Stimulated activated CD4-positive, alpha-beta T cell treated with anti-CD3 and anti-CD28 coated beads, TNF-alpha, amount 100 ng/mL, for 4 hours (primary cell): Measurements from ENCODE around the gene HNRNPM.

ENCODE experiments used
- DNase-seq, 3 experiments: peaks; one replicate each; pipeline ENCODE4 v3.0.0-alpha.2; 2020; ENCODE audit warnings: low read depth in 3 of 3

Gene HNRNPM

DNA sequence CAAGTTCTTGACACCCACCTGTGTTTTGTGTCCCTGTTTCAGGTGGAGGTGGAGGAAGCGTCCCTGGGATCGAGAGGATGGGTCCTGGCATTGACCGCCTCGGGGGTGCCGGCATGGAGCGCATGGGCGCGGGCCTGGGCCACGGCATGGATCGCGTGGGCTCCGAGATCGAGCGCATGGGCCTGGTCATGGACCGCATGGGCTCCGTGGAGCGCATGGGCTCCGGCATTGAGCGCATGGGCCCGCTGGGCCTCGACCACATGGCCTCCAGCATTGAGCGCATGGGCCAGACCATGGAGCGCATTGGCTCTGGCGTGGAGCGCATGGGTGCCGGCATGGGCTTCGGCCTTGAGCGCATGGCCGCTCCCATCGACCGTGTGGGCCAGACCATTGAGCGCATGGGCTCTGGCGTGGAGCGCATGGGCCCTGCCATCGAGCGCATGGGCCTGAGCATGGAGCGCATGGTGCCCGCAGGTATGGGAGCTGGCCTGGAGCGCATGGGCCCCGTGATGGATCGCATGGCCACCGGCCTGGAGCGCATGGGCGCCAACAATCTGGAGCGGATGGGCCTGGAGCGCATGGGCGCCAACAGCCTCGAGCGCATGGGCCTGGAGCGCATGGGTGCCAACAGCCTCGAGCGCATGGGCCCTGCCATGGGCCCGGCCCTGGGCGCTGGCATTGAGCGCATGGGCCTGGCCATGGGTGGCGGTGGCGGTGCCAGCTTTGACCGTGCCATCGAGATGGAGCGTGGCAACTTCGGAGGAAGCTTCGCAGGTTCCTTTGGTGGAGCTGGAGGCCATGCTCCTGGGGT lies 41.0 kb downstream of the HNRNPM start:
- no peak for DNase-seq

DNA sequence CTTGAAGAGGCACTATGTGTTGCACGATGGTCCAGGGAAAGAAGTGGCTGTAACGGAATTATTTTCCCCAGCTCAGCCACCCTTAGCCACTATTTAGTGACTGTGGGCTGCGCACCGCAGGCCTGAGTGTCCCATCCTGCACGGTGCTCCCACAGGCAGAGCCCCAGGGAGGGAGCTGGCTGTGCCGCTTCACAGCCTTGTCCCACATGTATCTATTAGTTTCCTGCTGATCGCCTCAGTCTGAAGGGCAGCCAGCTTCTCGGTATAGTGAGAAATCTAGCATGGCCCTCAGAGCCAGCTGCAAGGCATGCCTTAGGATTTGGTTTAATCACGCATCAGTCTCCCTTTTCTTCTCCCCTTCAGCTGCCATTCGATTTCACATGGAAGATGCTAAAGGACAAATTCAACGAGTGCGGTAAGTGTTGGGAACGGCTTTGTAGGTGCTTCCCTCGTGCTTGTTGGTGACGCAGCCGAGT lies 41.9 kb downstream of the HNRNPM start:
- DNase-seq: no peak

DNA sequence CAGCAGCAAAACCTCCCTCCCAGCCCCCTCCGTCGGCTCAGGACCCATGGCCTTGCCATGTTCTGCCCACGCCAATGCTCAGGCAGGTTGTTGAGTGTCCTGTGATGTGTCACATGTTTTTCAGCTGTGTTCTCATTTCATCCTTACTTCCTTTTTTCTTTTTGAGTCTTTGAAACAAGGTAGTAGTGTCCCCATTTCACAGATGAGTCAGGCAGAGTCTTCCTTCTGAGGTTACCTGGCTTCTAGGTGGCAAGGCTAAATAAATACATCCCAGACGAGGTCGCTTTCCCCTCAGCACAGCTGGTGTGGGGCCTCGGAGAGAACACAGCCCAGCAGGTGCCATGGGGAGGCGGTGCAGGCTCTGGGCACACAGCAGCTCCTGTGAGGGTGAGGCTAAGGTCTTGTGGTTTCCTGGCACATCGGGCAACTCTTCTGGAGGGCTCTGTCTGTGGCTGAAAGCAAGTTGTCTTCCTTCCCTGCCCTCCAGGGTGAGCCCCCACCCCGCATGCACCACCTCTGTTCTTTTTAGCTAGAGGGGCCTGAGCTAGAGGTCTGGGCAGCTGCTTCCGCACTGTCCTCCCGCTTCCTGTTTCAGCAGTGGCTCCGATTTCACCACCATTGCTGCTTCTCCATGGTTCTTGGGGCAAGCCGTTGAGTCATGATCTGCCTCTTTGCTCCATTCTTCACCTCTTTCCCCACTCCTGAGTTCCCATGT lies 42.5 kb downstream of the HNRNPM start:
- DNase-seq: no peak

DNA sequence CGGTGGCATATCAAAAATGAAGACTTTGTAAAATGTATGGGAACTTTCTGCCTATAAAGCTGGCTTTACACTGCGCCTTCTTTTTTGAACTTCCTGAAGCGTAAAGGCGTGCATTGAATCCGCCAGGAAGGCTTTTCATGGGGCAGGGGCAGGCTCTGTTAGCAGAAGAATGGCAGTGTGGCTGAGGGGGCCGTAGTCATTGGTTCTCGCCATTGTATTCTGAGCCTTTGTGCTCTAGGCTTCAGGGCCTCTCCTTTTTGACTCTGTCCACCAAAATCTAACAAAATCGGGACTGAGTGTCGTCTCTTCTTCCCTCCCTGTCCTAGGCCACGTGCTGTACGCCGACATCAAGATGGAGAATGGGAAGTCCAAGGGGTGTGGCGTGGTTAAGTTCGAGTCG lies 43.6 kb downstream of the HNRNPM start:
- no peak for DNase-seq

DNA sequence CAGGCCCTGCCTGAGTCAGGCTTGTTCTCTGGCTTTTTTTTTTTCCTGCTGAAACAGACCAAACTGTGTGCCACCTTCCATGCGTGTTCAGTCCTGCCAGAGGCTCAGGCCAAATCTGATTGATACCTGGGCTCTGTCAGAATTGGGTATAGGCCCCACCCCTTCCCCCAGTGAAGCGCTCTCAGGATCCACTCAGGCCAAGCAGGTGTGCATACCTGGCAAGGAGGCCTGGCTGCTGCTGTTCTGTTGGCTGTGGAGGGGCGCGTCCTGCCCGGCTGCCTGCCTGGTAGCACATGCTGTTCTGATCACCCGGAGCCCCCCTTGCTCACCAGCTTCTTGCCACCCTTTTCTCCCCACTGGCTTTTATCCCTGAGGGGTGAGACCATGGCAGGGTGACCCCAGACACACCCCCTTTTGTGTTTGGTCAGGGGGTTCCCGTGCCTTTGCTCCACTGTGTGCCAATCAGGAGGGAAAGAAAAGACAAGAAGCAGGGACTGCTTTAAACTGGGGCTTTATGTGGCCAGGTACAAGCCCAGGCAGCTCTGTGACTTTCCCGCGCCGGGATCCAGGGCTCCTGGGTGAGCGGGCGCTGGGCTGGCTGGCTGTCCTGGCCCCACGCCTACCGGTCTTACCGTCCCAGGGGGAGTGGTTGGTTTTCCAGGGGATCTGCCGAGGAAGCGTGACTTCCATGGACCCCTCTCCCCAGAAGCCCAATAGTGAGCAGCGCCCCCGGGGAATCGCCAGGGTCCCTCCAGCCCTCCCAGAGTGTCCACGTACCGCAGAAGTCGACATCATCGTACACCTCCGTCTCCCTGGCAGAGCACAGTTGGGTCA lies 45.0 kb downstream of the HNRNPM start:
- no peak for DNase-seq

DNA sequence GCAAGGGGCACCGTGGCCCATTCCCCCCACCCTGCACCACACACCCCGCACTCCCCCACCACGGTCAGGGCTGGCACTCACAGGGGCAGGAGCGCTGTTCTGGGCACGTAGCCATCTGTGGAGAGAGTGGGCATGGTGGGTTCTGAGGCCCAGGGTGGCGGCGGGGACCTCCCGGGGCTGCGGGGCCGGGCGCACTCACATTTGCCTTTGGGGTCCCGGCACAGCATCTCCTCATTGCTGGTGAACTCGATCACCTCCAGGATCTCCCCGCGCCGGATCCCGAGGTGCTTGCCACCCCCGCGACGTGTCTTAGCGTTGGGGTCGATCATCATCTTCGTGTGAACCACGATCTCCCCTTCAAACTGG lies 45.6 kb downstream of the HNRNPM start:
- no peak for DNase-seq

DNA sequence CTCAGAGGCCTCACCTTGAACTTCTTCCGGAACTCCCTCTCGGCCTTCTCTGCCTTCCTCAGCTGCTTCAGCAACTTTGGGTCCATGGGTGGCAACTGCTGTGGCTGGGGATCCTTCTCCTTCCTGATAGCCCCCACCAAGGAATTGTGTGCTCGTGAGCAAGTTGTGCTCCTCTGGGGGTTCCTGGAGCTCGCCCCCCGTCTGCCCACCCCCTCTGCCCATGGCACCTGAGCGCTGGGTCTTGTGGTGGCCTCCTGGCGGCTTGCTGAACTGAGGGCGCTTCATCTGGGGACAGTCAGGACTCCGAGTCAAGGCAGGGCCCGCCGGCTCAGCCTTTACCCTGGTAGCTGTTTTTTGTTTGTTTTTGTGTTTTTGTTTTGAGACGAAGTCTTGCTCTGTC lies 46.1 kb downstream of the HNRNPM start:
- DNase-seq: no peak

DNA sequence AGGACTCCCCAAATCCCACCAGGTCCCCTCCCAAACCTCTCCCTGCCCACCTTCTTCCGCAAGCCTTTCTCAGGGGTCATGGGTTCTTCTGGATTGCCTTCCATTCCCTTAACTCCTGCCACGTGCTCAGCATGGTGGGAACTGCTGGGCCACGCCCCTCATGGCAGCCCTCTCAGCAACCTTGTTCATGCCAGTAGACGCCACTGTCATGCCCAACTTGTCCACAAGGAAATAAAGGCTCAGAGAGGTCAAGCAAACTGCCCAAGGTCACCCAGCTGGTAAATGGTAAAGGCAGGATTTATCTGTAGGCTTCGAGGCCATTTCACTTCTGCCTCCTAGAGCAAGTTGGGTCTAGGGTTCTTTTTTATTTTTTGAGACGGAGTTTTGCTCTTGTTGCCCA lies 46.8 kb downstream of the HNRNPM start:
- no peak for DNase-seq

DNA sequence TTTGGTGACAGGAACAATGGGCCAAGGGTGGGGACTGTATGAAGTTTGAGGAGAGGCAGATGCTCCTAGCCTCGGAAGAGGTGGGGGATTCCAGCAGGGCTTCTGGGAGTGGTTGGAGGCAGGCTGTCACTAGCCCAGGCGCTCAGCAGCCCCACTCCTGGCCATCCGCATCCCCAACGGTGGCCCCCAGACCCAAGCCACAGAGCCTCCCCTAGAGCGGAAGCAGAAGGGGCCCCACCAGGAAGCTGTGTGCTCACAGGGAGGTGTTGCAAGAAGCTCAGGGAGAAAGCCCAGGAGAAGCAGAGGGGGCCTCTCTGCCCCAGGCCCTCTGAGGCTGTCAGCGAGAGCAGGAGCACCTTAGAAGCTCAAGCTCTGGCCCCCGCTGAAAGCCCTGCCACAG lies 49.4 kb downstream of the HNRNPM start:
- DNase-seq: no peak

DNA sequence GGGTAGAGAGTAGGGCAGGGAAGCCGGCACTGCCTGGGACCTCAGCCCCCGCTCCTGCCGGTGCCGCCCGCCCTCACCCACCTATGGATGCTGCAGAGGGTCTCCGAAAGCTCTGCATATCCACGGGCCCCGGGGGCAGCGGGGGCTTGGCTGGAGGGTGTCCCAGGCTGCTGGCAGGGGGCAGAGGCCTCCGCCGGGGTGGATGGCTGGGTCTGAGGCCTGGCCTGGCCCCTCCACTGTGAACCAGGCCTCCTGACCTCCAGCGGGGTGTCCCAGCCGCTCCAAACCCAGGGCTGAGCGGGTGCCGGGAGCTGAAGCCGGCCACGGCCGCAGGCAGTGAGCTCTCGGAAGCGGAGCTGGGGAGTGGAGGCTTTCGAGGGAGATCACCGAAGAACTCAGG lies 53.5 kb downstream of the HNRNPM start:
- DNase-seq: no peak

DNA sequence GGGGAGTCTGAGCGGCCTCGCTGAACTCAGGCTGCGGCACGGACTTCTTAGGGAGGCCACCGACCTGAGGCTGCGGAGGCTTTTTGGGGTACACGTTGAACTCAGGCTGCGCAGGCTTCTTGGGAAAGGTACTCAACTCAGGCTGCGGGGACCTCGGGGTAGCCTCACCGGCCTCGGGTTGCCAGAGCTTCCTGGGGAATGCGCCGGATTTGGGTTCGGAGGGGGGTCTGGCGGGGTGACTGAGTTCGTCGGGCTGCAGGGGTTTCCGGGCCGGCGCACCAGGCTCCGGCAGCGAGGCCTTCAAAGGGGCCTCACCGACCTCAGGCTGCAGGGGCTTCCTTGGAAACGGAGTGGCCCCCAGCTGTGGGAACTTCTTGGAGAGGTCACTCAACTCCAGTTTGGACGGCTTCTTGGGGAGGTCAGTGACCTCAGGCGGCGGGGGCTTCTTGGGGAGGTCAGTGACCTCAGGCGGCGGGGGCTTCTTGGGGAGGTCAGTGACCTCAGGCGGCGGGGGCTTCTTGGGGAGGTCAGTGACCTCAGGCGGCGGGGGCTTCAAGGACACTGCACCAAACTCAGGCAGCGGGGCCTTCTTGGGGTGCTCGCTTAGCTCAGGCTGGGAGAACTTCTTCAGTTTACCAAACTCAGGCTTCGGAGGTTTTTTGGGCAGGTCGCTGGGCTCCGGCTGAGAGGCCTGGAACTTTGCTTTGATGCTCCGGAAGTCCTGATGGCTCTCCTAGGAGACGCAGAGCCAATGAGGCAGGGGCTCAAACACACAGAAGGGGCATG lies 54.5 kb downstream of the HNRNPM start:
- no peak for DNase-seq

DNA sequence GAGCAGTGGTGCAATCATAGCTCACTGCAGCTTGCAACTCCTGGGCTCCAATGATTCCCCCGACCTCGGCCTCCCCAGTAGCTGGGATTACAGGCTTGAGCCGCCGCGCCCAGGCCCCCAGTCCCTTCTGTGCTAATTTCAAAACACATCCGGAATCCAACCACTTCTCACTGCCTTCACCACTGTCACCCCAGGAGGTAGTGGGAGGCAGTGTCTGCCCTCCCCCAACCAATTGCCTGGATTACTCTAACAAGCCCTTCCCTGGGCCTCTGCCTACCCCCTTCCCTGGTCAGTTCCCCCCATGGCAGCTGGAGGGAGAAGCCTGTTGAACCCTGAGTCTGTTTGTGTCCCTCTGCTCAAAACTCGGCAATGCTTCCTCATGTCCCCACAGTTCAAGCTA lies 55.4 kb downstream of the HNRNPM start:
- DNase-seq: no peak

DNA sequence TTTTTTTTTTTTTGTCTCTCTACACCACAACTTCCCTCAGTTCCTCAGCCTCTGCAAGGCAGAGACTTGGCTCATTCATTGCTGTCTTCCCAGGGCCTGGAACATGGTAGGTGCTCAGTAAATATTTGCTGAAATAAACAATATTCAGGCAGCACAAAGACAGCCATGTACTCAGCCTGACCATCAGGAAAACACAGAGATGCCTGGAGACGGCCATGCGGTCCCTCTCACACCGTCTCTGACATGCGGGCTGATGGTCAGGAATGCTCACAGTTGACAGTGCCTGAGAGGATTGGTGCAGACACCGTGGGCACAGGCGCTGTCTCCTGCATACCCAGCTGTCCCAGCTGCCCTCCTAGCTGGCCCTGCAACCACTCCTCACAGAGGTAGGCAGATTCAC lies 56.7 kb downstream of the HNRNPM start:
- no peak for DNase-seq

DNA sequence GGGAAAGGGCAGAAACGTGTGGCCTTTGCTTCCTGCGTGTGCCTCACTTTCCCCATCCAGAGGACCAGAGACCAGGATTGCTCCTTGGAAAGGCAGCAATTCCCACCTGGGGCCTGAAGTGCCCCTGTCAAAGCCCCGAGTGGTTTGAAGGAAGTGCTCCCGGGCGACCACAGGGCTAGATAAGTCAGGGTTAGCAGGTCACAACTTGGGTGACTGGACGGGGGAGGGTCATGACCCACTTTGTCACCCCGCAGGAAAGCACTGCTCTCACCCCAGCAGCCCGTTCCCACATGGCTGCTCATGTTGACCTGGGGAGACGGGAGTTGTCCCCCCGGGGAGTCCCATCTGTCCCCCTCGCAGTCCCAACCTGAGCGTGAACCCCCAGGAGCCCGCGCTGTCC lies 57.2 kb downstream of the HNRNPM start:
- no peak for DNase-seq

DNA sequence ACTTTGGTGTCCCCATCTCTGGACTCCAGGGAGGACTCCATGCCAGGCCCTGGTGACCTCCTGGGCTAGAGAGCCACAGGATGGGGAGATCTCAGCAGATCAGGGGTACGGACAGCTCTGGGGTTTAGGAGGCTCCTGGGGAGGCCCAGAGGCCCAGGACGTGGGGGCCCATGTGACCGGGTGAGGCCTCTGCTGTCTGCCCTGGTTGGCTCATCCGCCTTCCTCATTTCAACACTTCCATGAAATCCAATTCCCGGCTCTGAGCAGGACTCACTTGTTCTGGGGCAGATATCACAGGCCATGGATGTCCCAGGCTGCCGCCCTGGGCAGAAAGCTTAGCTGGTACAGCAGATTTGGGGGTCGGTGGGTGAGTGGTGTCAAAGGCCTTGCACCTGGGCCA lies 58.7 kb downstream of the HNRNPM start:
- DNase-seq: no peak

DNA sequence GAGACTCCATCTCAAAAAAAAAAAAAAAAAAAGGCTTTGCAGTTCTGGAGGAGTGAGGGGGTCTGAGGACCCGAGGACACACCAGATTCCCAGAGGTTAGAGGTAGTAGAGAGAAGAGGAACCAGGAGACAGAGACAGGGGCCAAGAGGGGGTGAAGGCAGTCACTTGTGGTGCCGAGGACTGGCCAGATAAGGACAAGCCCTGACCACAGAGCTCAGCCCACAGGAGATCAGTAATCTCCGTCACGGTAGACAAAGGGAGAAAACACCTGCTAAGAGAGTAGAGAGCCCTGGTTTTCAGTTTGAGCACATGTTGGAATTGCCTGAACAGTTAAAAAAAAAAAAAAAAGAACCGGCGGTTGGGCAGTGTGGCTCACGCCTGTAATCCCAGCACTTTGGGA lies 59.4 kb downstream of the HNRNPM start:
- DNase-seq: no peak

DNA sequence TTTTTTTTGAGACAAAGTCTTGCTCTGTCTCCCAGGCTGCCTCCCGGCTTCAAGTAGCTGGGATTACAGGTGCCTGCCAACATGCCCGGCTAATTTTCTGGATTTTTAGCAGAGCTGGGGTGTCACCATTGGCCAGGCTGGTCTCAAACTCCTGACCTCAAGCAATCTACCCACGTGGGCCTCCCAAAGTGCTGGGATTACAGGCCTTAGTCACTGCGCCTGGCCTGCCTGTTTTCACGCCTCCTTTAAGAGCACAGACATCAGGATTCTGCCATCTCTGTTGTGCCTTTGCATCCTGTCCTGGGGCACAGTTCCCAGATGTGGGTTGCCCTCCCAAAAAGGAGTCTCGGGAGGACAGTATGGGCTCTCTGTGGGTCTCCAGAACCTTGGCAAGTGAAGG lies 60.1 kb downstream of the HNRNPM start:
- no peak for DNase-seq

DNA sequence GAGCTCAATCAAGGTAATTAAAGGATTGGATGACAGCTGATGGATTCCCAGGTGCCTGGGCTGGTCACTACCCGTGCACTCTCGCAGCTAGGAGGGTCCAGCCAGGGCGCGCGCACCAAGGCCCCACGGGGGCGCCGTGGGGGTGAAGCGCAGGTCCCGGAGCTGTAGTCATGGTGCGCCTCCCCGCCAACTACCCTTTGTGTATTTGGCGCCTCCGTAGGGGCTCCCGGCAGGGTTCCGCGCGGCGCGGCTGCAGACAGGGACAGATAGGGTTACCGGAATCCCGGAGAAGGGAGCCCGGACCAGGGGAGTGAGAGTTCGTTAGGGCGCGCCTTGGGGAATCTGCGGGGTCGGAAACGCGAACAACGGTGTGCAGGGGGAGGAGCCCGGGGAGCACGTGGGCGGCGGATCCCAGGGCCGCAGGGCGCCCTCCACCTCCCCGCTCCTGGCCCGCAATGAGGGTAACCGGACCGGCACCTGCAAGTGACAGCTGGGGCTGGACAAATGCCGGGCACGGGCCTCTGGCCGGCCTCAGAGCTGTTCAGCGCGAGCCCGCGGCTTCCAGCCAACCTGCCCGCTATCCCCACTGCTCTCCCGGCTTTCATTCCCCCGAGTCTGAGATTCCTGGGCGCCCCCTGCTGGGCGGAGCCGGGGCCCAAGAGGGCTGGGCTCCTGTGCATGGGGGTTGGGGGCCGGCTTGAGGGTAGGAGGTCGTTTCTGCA lies 61.1 kb downstream of the HNRNPM start:
- peak; percentile 55 to 70 (median 57) for DNase-seq

DNA sequence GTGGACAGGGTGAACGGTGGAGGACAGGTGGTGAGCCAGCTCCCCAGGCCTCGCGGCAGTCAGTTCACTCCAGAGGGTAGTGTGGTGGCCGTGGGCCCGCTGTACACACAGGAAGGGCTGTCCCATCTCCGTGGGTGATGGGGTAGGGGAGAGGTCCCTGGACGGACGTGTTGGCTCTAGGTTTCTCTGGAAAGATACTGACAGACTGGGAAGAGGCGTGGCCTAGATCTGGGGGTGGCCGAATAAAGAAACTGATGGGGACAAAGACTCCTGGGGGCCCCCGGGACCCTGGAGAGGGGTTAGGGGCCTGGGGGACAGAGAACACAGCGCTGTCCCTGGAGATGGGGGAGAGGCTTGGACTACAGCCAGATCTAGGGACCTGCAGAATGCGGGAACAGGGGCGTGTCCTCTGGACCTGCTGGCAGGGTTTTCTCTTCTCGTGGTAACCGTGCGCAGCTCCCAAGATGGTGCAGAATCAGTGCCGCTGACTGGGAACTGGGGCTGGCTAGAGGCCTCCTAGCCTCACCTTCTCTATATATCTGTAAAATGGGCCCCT lies 61.7 kb downstream of the HNRNPM start:
- DNase-seq: no peak

DNA sequence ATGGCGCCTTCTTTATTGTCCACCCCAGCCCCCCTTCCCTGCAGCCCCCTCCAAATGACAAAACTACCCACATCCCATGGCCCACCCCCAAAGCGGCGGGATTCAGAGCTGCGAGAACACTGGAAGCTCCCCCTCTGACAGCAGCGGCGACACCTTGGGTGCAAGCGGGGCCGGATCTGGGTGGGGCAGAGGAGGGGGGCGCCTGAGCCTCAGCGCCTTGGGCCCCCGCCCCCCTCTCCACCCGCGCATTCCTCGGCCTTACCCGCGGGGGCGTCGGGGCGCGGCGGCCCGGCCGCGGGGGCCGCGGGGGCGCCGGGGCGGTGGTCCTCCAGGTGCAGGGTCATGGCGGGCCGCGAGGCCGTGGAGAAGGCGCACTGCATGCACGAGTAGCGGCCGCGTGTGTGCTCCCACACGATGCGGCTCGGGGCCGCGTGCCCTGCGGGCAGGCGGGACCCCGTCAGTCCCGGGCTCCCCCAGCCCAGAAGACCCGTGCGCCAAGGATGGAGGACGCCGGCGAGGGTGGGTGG lies 65.9 kb downstream of the HNRNPM start:
- DNase-seq: no peak
